Stimulated activated CD4-positive, alpha-beta T cell treated with anti-CD3 and anti-CD28 coated beads, Interleukin-15, amount 100 ng/mL, for 24 hours (primary cell): ENCODE data around the gene STX8.

ENCODE experiments used
- DNase-seq: peaks from one replicate; pipeline ENCODE4 v3.0.0-alpha.2; 2020

Gene STX8

GRCh38 chr17:9200699-9201359 lies 374.8 kb downstream of the STX8 start:
- DNase-seq, result no peak
